MCF 10A (cell line): ENCODE results near the gene HYAL3. TPM values are rescaled to one million over a fixed set of nuclear protein-coding genes. Genes with fewer than 3 reads are reported as not detected.

Experiments used
- BruUV-seq: library from RNA; stranded (reverse); fragments of 400-500 nt; replicated peaks from 2 replicates; lab custom pipeline; 2021; lab: Mats Ljungman, UMichigan
- CTCF ChIA-PET: fragments of 300-600 bp; sonication (Branson Sonifier 250); formaldehyde crosslinking; extraction: SDS; loops from one replicate; lab custom pipeline; 2021; ENCODE audit warnings: antibody characterized with exemption, inconsistent platforms; lab: Yijun Ruan, JAX
- POLR2A ChIA-PET: fragments of 300-600, 350-650 bp; sonication (Branson Sonifier 250); formaldehyde crosslinking; extraction: SDS; loops from one replicate; lab custom pipeline; 2020; ENCODE audit warnings: antibody characterized with exemption, inconsistent platforms; lab: Yijun Ruan, JAX
- DNase-seq: peaks from one replicate; pipeline ENCODE4 v3.0.0-alpha.2; 2018; ENCODE audit not compliant: unreplicated experiment
- H3K27ac Mint-ChIP-seq: one replicate; pipeline ENCODE4 v1.8.0; 2022; ENCODE audit warnings: mild to moderate bottlenecking, low read depth, mixed read lengths; ENCODE audit not compliant: unreplicated experiment
- H3K27me3 Mint-ChIP-seq: one replicate; pipeline ENCODE4 v1.8.0; 2022; ENCODE audit warnings: mixed read lengths; ENCODE audit not compliant: insufficient read depth, unreplicated experiment
- H3K36me3 Mint-ChIP-seq: one replicate; pipeline ENCODE4 v1.8.0; 2022; ENCODE audit warnings: mild to moderate bottlenecking, moderate library complexity, mixed read lengths; ENCODE audit not compliant: insufficient read depth, unreplicated experiment
- H3K4me1 Mint-ChIP-seq: one replicate; pipeline ENCODE4 v1.8.0; 2022; ENCODE audit warnings: mixed read lengths; ENCODE audit not compliant: insufficient read depth, unreplicated experiment
- H3K4me3 Mint-ChIP-seq: one replicate; pipeline ENCODE4 v1.8.0; 2022; ENCODE audit warnings: mild to moderate bottlenecking, moderate library complexity, mixed read lengths; ENCODE audit not compliant: unreplicated experiment
- H3K9me3 Mint-ChIP-seq: one replicate; pipeline ENCODE4 v1.8.0; 2022; ENCODE audit warnings: mixed read lengths; ENCODE audit not compliant: unreplicated experiment
- CTCF ChIP-seq: fragments of 200-600 bp; IDR thresholded peaks from one replicate; pipeline ENCODE4 v1.8.0; 2022; ENCODE audit warnings: antibody characterized with exemption, mild to moderate bottlenecking; ENCODE audit not compliant: unreplicated experiment
- intact Hi-C: fragments of 100-400 bp; cut with micrococcal nuclease; formaldehyde crosslinking; loops from 2 replicates; pipeline ENCODE4 v1.14.1; 2022
- total RNA-seq: library from RNA; stranded (reverse); gene quantifications from 2 replicates; pipeline ENCODE4 v1.2.3, GENCODE V29; 2022

Gene HYAL3
- total RNA-seq, 1 experiment from 2014 or later, result 2.3 TPM

GRCh38 chr3:50268703-50269451 lies 30.3 kb downstream of the HYAL3 start, which contains the start of gene SEMA3B:
Gene SEMA3B (plus strand): TSS chr3:50269147. CDS start chr3:50269241, 94 bp downstream.
- ChIA-PET POLR2A (interaction anchor here (0.8 to 3.9 kb wide), 6 partner anchors 9 to 59 kb away, joined by 3 to 16 read pairs (median 4); partner anchors contain the start of gene TUSC2), CTCF (interaction anchor here (0.6 to 5.0 kb wide), 10 partner anchors 9 to 157 kb away, joined by 3 to 50 read pairs (median 6); no protein-coding TSS in a partner anchor)
- Mint-ChIP-seq H3K27ac (peak within 1 kb of the TSS; percentile 35), H3K4me3 (peak within 1 kb of the TSS; percentile 34), H3K9me3 (no peaks in the 10 kb centered on the region), H3K4me1 (peaks cover 39% of the 10 kb centered on the region), H3K27me3 (no peaks in the 10 kb centered on the region), H3K36me3 (peaks cover 5% of the 10 kb centered on the region)
- no peak for TF ChIP-seq CTCF
- BruUV-seq, result no TSS peak
- peak; percentile 59 for DNase-seq
- intact Hi-C loops, result no loop called here

- peak overlapping the region; percentile 34 for H3K4me3 Mint-ChIP-seq
- POLR2A ChIA-PET, result no interaction called here
- TF ChIP-seq CTCF, result no peak
- H3K27ac Mint-ChIP-seq, result no peak overlapping the region
- H3K9me3 Mint-ChIP-seq, result no peaks in the 10 kb centered on the region
- no TSS peak for BruUV-seq
- peaks cover 5% of the 10 kb centered on the region for H3K36me3 Mint-ChIP-seq
- H3K4me1 Mint-ChIP-seq, result peaks cover 39% of the 10 kb centered on the region
- intact Hi-C loops, result no loop called here
- H3K27me3 Mint-ChIP-seq, result no peaks in the 10 kb centered on the region
- CTCF ChIA-PET, result interaction anchor here (0.6 to 4.7 kb wide), 3 partner anchors 22 to 179 kb away, joined by 3 to 19 read pairs (median 8); no protein-coding TSS in a partner anchor
- no peak for DNase-seq
These were observed 30.9 kb downstream of the HYAL3 start for GRCh38 chr3:50268276-50268675.

GRCh38 chr3:50267280-50267913 lies 31.8 kb downstream of the HYAL3 start:
- BruUV-seq, result no TSS peak
- DNase-seq, result no peak
- intact Hi-C loops, result no loop called here
- Mint-ChIP-seq H3K4me1 (peaks cover 34% of the 10 kb centered on the region), H3K27ac (no peak overlapping the region), H3K9me3 (no peaks in the 10 kb centered on the region), H3K36me3 (peaks cover 5% of the 10 kb centered on the region), H3K4me3 (no peak overlapping the region), H3K27me3 (no peaks in the 10 kb centered on the region)
- ChIA-PET CTCF (interaction anchor here (0.6 to 1.6 kb wide), 5 partner anchors 16 to 179 kb away, joined by 3 to 12 read pairs (median 3); no protein-coding TSS in a partner anchor), POLR2A (interaction anchor here (0.6 to 0.8 kb wide), 3 partner anchors 16 to 60 kb away, joined by 3 to 5 read pairs (median 4); no protein-coding TSS in a partner anchor)
- no peak for TF ChIP-seq CTCF

GRCh38 chr3:50266836-50267235 lies 32.4 kb downstream of the HYAL3 start:
- Mint-ChIP-seq H3K9me3 (no peaks in the 10 kb centered on the region), H3K4me1 (peaks cover 34% of the 10 kb centered on the region), H3K27me3 (no peaks in the 10 kb centered on the region), H3K27ac (no peak overlapping the region), H3K4me3 (no peak overlapping the region), H3K36me3 (peaks cover 5% of the 10 kb centered on the region)
- CTCF ChIA-PET, result interaction anchor here (0.6 to 1.6 kb wide), 7 partner anchors 15 to 167 kb away, joined by 3 to 12 read pairs (median 3); no protein-coding TSS in a partner anchor
- no peak for TF ChIP-seq CTCF
- POLR2A ChIA-PET, result interaction anchor here (0.6 to 0.8 kb wide), 2 partner anchors 41 to 61 kb away, joined by 3 to 5 read pairs; no protein-coding TSS in a partner anchor
- no peak for DNase-seq
- no TSS peak for BruUV-seq
- intact Hi-C loops, result no loop called here
